Suprapubic skin (tissue), 4 donors: ENCODE results near the gene ZKSCAN2. TPM values are rescaled to one million over a fixed set of nuclear protein-coding genes. Genes with fewer than 3 reads are reported as not detected.

ENCODE experiments used
- DNase-seq, 2 donors: peaks; one replicate each; pipeline ENCODE4 v3.0.0-alpha.2; 2019; ENCODE audit warnings: low spot score in 2 of 2
- H3K27ac ChIP-seq: fragments of 200-600 bp; sonication (generic); one replicate; pipeline ENCODE4 v1.5.1; 2019
- H3K27me3 ChIP-seq: fragments of 200-600 bp; sonication (generic); one replicate; pipeline ENCODE4 v1.5.1; 2019
- H3K36me3 ChIP-seq: fragments of 200-600 bp; sonication (generic); one replicate; pipeline ENCODE4 v1.5.1; 2019
- H3K4me1 ChIP-seq: fragments of 200-600 bp; sonication (generic); one replicate; pipeline ENCODE4 v1.5.1; 2019
- H3K4me3 ChIP-seq: fragments of 200-600 bp; sonication (generic); one replicate; pipeline ENCODE4 v1.5.1; 2019; ENCODE audit warnings: mild to moderate bottlenecking
- H3K9me3 ChIP-seq: fragments of 200-600 bp; sonication (generic); one replicate; pipeline ENCODE4 v1.5.1; 2019
- CTCF ChIP-seq, 2 donors: fragments of 200-600 bp in 1 of 2; fragments of 450-650 bp in 1 of 2; sonication (generic) in 1 of 2; IDR thresholded peaks; one replicate each; pipeline ENCODE4 v1.5.1; 2016 to 2019; ENCODE audit warnings: antibody characterized with exemption in 2 of 2, mild to moderate bottlenecking in 1 of 2, moderate library complexity in 1 of 2
- EP300 ChIP-seq: sonication (generic); formaldehyde crosslinking; IDR thresholded peaks from one replicate; pipeline ENCODE4 v1.6.1; 2017; ENCODE audit warnings: antibody characterized with exemption
- POLR2A ChIP-seq, 2 donors: fragments of 450-650 bp; IDR thresholded peaks; one replicate each; pipeline ENCODE4 v1.6.1; 2017; ENCODE audit warnings: antibody characterized with exemption in 2 of 2, mild to moderate bottlenecking in 2 of 2, moderate library complexity in 2 of 2
- POLR2AphosphoS5 ChIP-seq, 3 donors: sonication (generic); formaldehyde crosslinking; IDR thresholded peaks; one replicate each; pipeline ENCODE4 v1.6.1; 2017; ENCODE audit warnings: antibody characterized with exemption in 3 of 3
- WGBS: methylation state at CpG from one replicate; pipeline ENCODE4 v1.1.5; 2018; 5-methylcytosine and 5-hydroxymethylcytosine counted together
- total RNA-seq, 4 donors: library from RNA; depleted of rRNA; stranded (reverse); fragments of >200 nt; gene quantifications; one replicate each; pipeline ENCODE4 v1.1.0, GENCODE V29; 2016

The ZKSCAN2 gene
- total RNA-seq, 4 donors from 2014 or later = 0.57 to 3.1 (median 1.7) TPM

GRCh38 chr16:25223964-25224363 lies 33.7 kb downstream of the ZKSCAN2 start:
- no peak overlapping the region for H3K4me3 ChIP-seq
- TF ChIP-seq POLR2A (IDR thresholded peaks at IDR 0.05) (no peak), POLR2AphosphoS5 (IDR thresholded peaks at IDR 0.05) (no peak), CTCF (IDR thresholded peaks at IDR 0.05) (no peak), EP300 (no peak)
- DNase-seq = no peak
- no peaks in the 10 kb centered on the region for H3K9me3 ChIP-seq
- no peaks in the 10 kb centered on the region for H3K36me3 ChIP-seq
- H3K27ac ChIP-seq = no peak overlapping the region
- no peaks in the 10 kb centered on the region for H3K4me1 ChIP-seq
- H3K27me3 ChIP-seq = no peaks in the 10 kb centered on the region
- 94% methylated on average over 4 of the region's 6 CpGs for WGBS

GRCh38 chr16:25222959-25223358 lies 34.7 kb downstream of the ZKSCAN2 start:
- TF ChIP-seq POLR2AphosphoS5 (IDR thresholded peaks at IDR 0.05) (no peak), CTCF (IDR thresholded peaks at IDR 0.05) (no peak), EP300 (no peak), POLR2A (IDR thresholded peaks at IDR 0.05) (no peak)

GRCh38 chr16:25219070-25219737 lies 38.4 kb downstream of the ZKSCAN2 start:
- Histone ChIP-seq H3K36me3 (no peaks in the 10 kb centered on the region), H3K27ac (no peak overlapping the region), H3K4me3 (no peak overlapping the region), H3K4me1 (no peaks in the 10 kb centered on the region), H3K27me3 (no peaks in the 10 kb centered on the region), H3K9me3 (no peaks in the 10 kb centered on the region)
- TF ChIP-seq POLR2A (IDR thresholded peaks at IDR 0.05) = no peak
- no peak for TF ChIP-seq EP300
- no peak for TF ChIP-seq POLR2AphosphoS5 (IDR thresholded peaks at IDR 0.05)
- no peak for TF ChIP-seq CTCF (IDR thresholded peaks at IDR 0.05)
- DNase-seq = no peak
- WGBS = 92% methylated on average over 3 of the region's 3 CpGs

More at GRCh38 chr16:25222959-25223358, 34.7 kb downstream of the ZKSCAN2 start:
- no peaks in the 10 kb centered on the region for H3K36me3 ChIP-seq
- no peak overlapping the region for H3K27ac ChIP-seq
- no peaks in the 10 kb centered on the region for H3K27me3 ChIP-seq
- H3K9me3 ChIP-seq = no peaks in the 10 kb centered on the region
- no peak for DNase-seq
- no peak overlapping the region for H3K4me3 ChIP-seq
- 58% methylated on average over 8 of the region's 8 CpGs for WGBS
- H3K4me1 ChIP-seq = no peaks in the 10 kb centered on the region

GRCh38 chr16:25217921-25218320 lies 39.7 kb downstream of the ZKSCAN2 start:
- no peak for DNase-seq
- WGBS = 89% methylated on average over 4 of the region's 4 CpGs
- no peaks in the 10 kb centered on the region for H3K27me3 ChIP-seq
- H3K4me1 ChIP-seq = no peaks in the 10 kb centered on the region
- no peak overlapping the region for H3K4me3 ChIP-seq
- no peak for TF ChIP-seq EP300
- TF ChIP-seq POLR2AphosphoS5 (IDR thresholded peaks at IDR 0.05) = no peak
- no peak for TF ChIP-seq POLR2A (IDR thresholded peaks at IDR 0.05)
- TF ChIP-seq CTCF (IDR thresholded peaks at IDR 0.05) = no peak
- H3K36me3 ChIP-seq = no peaks in the 10 kb centered on the region
- no peak overlapping the region for H3K27ac ChIP-seq
- no peaks in the 10 kb centered on the region for H3K9me3 ChIP-seq

GRCh38 chr16:25217112-25217511 lies 40.5 kb downstream of the ZKSCAN2 start:
- no peaks in the 10 kb centered on the region for H3K9me3 ChIP-seq
- TF ChIP-seq POLR2A (IDR thresholded peaks at IDR 0.05) (no peak), POLR2AphosphoS5 (IDR thresholded peaks at IDR 0.05) (no peak), EP300 (no peak), CTCF (IDR thresholded peaks at IDR 0.05) (no peak)
- H3K27me3 ChIP-seq = no peaks in the 10 kb centered on the region
- no peaks in the 10 kb centered on the region for H3K4me1 ChIP-seq
- 89% methylated on average over 13 of the region's 17 CpGs for WGBS
- no peaks in the 10 kb centered on the region for H3K36me3 ChIP-seq
- no peak for DNase-seq
- H3K4me3 ChIP-seq = no peak overlapping the region
- H3K27ac ChIP-seq = no peak overlapping the region
